Subcutaneous adipose tissue (tissue), 4 donors: ENCODE data around the gene TMC1. TPM values are rescaled to one million over a fixed set of nuclear protein-coding genes. Genes with fewer than 3 reads are reported as not detected.

Experiments
- total RNA-seq, 4 donors: library from RNA; depleted of rRNA; stranded (reverse); fragments of >200 nt; gene quantifications; one replicate each; pipeline ENCODE4 v1.1.0, GENCODE V29; 2016
- TF ChIP-seq, protein P1 (sequence below): fragments of 450-650 bp; IDR thresholded peaks from one replicate; pipeline ENCODE4 v1.5.1; 2016; ENCODE audit warnings: low read depth, mild to moderate bottlenecking, control low read depth, antibody characterized with exemption, moderate library complexity

The TMC1 gene
- total RNA-seq, 4 donors from 2014 or later = 0.17 to 3.6 TPM; not detected in 2

DNA sequence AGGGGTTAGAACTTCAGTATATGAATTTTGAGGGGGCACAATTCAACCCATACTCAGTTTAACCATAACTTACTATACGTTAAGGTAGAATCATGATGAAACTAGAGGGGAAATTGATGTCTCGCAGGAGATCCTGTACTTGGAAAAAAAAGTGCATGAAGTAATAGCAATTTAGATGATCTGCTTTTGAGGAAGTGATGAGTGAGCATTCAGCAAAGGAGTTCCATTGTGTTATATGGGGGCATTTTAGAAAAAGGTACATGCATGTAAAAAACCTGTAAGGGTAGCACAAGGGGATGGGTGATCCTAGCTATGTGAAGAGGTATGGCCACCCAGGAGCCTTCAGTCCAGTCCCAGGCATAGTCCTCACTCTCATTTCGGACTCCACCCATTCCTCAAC is 14.8 kb upstream of the TMC1 start:
- TF ChIP-seq, protein P1, sequence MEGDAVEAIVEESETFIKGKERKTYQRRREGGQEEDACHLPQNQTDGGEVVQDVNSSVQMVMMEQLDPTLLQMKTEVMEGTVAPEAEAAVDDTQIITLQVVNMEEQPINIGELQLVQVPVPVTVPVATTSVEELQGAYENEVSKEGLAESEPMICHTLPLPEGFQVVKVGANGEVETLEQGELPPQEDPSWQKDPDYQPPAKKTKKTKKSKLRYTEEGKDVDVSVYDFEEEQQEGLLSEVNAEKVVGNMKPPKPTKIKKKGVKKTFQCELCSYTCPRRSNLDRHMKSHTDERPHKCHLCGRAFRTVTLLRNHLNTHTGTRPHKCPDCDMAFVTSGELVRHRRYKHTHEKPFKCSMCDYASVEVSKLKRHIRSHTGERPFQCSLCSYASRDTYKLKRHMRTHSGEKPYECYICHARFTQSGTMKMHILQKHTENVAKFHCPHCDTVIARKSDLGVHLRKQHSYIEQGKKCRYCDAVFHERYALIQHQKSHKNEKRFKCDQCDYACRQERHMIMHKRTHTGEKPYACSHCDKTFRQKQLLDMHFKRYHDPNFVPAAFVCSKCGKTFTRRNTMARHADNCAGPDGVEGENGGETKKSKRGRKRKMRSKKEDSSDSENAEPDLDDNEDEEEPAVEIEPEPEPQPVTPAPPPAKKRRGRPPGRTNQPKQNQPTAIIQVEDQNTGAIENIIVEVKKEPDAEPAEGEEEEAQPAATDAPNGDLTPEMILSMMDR = no peak

DNA sequence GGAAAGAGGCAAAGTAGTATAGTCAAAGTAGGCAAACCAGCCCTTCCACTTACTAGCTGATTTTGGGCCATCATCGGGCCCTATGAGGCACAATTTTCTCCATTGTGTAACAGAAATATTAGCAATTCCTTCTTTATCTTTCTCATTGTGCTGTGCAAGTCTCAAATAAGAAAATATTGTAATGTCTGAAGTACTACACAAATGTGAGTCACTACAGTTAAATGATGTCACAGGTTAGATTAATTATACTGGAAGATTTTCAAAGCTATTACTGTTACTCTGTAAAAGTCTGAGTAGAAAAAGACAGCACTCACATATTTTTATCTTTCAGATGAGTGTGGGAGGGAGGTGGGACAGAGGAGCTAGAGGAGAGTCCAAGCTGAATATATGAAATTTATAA is 12.4 kb upstream of the TMC1 start:
- TF ChIP-seq, protein P1 = no peak

DNA sequence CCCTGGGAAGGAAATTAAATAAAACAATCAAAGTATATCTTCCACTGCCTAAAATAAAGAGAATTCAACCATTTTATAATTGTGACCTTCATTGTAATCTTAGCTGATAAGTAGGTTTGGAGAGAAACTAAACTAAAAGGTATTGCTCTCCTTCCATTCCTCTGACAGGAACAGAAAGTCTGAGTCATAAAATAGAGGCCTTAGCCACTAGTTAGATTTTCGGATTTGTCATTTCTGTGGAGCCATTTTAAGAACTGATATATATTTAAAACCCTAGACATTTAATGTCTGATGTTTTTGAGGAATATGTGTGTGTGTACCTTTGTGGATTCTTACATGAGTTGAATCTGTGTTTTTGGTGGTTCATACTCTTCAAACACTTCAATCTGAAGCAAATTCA is 11.8 kb upstream of the TMC1 start:
- TF ChIP-seq, protein P1 = no peak

GRCh38 chr9:72524820-72525540 is 3.6 kb downstream of the TMC1 start:
- TF ChIP-seq, protein P1 = no peak

GRCh38 chr9:72526901-72527800 is 5.7 kb downstream of the TMC1 start:
- TF ChIP-seq, protein P1 = no peak

- TF ChIP-seq, protein P1 = no peak
Observed at GRCh38 chr9:72527801-72528195, 6.4 kb downstream of the TMC1 start.

- TF ChIP-seq, protein P1 = no peak
Observed at GRCh38 chr9:72529531-72529930, 8.1 kb downstream of the TMC1 start.
